GM12878 (cell line): ENCODE measurements around the gene NKAIN2. TPM values are rescaled to one million over a fixed set of nuclear protein-coding genes. Genes with fewer than 3 reads are reported as not detected.

Source experiments
- ATAC-seq: fragments of 200-7000 bp; cut with Tn5 transposase; 3 replicates; pipeline ENCODE4 v1.9.1; 2020; ENCODE audit warnings: mild to moderate bottlenecking, moderate library complexity
- BruUV-seq: library from RNA; stranded (reverse); fragments of 400-500 nt; replicated peaks from 2 replicates; lab custom pipeline; 2021; lab: Mats Ljungman, UMichigan
- CTCF ChIA-PET: fragments of 300-600 bp; sonication (Branson Sonifier 250); formaldehyde crosslinking; extraction: SDS; loops from one replicate; lab custom pipeline; 2021; ENCODE audit warnings: inconsistent platforms; lab: Yijun Ruan, JAX
- POLR2A ChIA-PET: fragments of 350-600 bp; formaldehyde crosslinking; extraction: SDS; loops from one replicate; lab custom pipeline; 2021; ENCODE audit warnings: inconsistent platforms; lab: Charles Lee
- RAD21 ChIA-PET: fragments of 300-600 bp; sonication (Branson Sonifier 250); formaldehyde crosslinking; loops from one replicate; lab custom pipeline; 2023; ENCODE audit warnings: antibody characterized with exemption; ENCODE audit not compliant: unreplicated experiment; lab: Charles Lee
- SMC1A ChIA-PET: fragments of 300-600 bp; sonication (Branson Sonifier 250); formaldehyde crosslinking; loops from one replicate; lab custom pipeline; 2023; ENCODE audit not compliant: unreplicated experiment, uncharacterized antibody; lab: Charles Lee
- DNase-seq: peaks from one replicate; pipeline ENCODE4 v3.0.0-alpha.2; 2011; ENCODE audit warnings: low read depth, low spot score
- FAIRE-seq: peaks from 3 replicates; lab custom pipeline; 2011; peaks lifted over from hg19 to GRCh38; lab: Jason Lieb, UNC
- H2AFZ ChIP-seq: 2 replicates; pipeline ENCODE4 v1.6.0; 2011; ENCODE audit warnings: low read depth, low read length, control low read depth; ENCODE audit not compliant: control insufficient read depth
- H3K27ac ChIP-seq: 2 replicates; pipeline ENCODE4 v1.5.1; 2011; ENCODE audit warnings: control low read depth; ENCODE audit not compliant: control insufficient read depth, insufficient read depth
- H3K27me3 ChIP-seq, 2 experiments: replicated peaks in 1 of 2; 2 replicates each; pipeline versions ENCODE4 v1.6.0 to v1.6.1; 2011; ENCODE audit warnings: low read length in 1 of 2; ENCODE audit not compliant: control insufficient read depth in 2 of 2, insufficient read depth in 2 of 2
- H3K36me3 ChIP-seq, 2 experiments: 2 replicates each; pipeline ENCODE4 v1.5.1; 2011; ENCODE audit warnings: low read length in 1 of 2; ENCODE audit not compliant: control insufficient read depth in 2 of 2, insufficient read depth in 2 of 2
- H3K4me1 ChIP-seq: 2 replicates; pipeline ENCODE4 v1.6.1; 2011; ENCODE audit warnings: mild to moderate bottlenecking, low read length, moderate library complexity, mixed read lengths; ENCODE audit not compliant: control insufficient read depth, insufficient read depth
- H3K4me2 ChIP-seq: 2 replicates; pipeline ENCODE4 v1.6.0; 2011; ENCODE audit warnings: control low read depth; ENCODE audit not compliant: control insufficient read depth, insufficient read depth
- H3K4me3 ChIP-seq: fragments of 200-600 bp; sonication (generic); 2 replicates; pipeline ENCODE4 v1.5.1; 2016
- H3K79me2 ChIP-seq: 2 replicates; pipeline ENCODE4 v1.6.0; 2011; ENCODE audit warnings: low read length; ENCODE audit not compliant: control insufficient read depth, insufficient read depth
- H3K9ac ChIP-seq: 2 replicates; pipeline ENCODE4 v1.8.0; 2011; ENCODE audit warnings: low read length, control low read depth, mixed read lengths; ENCODE audit not compliant: control insufficient read depth, insufficient read depth
- H3K9me3 ChIP-seq: replicated peaks from 3 replicates; pipeline ENCODE4 v1.5.1; 2011; ENCODE audit warnings: mild to moderate bottlenecking, low read length; ENCODE audit not compliant: control insufficient read depth, insufficient read depth
- H4K20me1 ChIP-seq: 2 replicates; pipeline ENCODE4 v1.6.0; 2011; ENCODE audit not compliant: control insufficient read depth, insufficient read depth
- ASH2L ChIP-seq: fragments of 300-600, 200-600 bp; sonication (generic); IDR thresholded peaks from 2 replicates; pipeline ENCODE4 v1.6.1; 2017; ENCODE audit warnings: low read depth, mild to moderate bottlenecking, borderline replicate concordance
- CHD4 ChIP-seq: fragments of 200-600 bp; sonication (generic); IDR thresholded peaks from 2 replicates; pipeline ENCODE4 v1.6.1; 2016; ENCODE audit warnings: mild to moderate bottlenecking
- CREB1 ChIP-seq: IDR thresholded peaks from 2 replicates; pipeline ENCODE4 v1.6.1; 2012; ENCODE audit warnings: low read depth, mild to moderate bottlenecking, inconsistent platforms
- CREM ChIP-seq: IDR thresholded peaks from 2 replicates; pipeline ENCODE4 v1.6.1; 2014; ENCODE audit warnings: antibody characterized with exemption, low read depth
- FOS ChIP-seq: IDR thresholded peaks from 3 replicates; pipeline ENCODE4 v1.6.1; 2011; ENCODE audit warnings: borderline replicate concordance; ENCODE audit not compliant: insufficient read length; ENCODE audit errors: extremely low read depth
- HDGF ChIP-seq: fragments of 450-650 bp; IDR thresholded peaks from 2 replicates; pipeline ENCODE4 v1.6.1; 2016; ENCODE audit warnings: antibody characterized with exemption
- IKZF1 ChIP-seq: fragments of 450-650 bp; conservative IDR thresholded peaks from 2 replicates; pipeline ENCODE4 v1.6.1; 2017; ENCODE audit warnings: antibody characterized with exemption, mild to moderate bottlenecking
- JUND ChIP-seq: IDR thresholded peaks from 2 replicates; pipeline ENCODE4 v1.6.1; 2012; ENCODE audit warnings: low read depth, mild to moderate bottlenecking, low read length, improper control_type of control experiment, moderate library complexity
- NBN ChIP-seq: fragments of 450-650 bp; IDR thresholded peaks from 2 replicates; pipeline ENCODE4 v1.6.1; 2016
- NFIC ChIP-seq: IDR thresholded peaks from 2 replicates; pipeline ENCODE4 v1.6.1; 2012; ENCODE audit warnings: low read depth, mild to moderate bottlenecking, inconsistent platforms, low read length, moderate library complexity
- NFYA ChIP-seq: IDR thresholded peaks from 2 replicates; pipeline ENCODE4 v1.6.1; 2011; ENCODE audit warnings: low read depth, mild to moderate bottlenecking, low read length, improper control_type of control experiment, borderline replicate concordance
- PML ChIP-seq: IDR thresholded peaks from 2 replicates; pipeline ENCODE4 v1.6.1; 2012; ENCODE audit warnings: low read length, inconsistent platforms
- POLR2A ChIP-seq: IDR thresholded peaks from 2 replicates; pipeline ENCODE4 v1.6.1; 2011; ENCODE audit warnings: low read depth, mild to moderate bottlenecking, low read length
- POLR2AphosphoS2 ChIP-seq: IDR thresholded peaks from 2 replicates; pipeline ENCODE4 v1.6.1; 2011; ENCODE audit warnings: low read depth, mild to moderate bottlenecking, low read length, improper control_type of control experiment, moderate library complexity
- SIN3A ChIP-seq: IDR thresholded peaks from 2 replicates; pipeline ENCODE4 v1.6.1; 2012; ENCODE audit warnings: low read depth, low read length, improper control_type of control experiment
- YY1 ChIP-seq: IDR thresholded peaks from 2 replicates; pipeline ENCODE4 v1.6.1; 2011; ENCODE audit warnings: low read depth, mild to moderate bottlenecking, low read length
- WGBS: methylation state at CpG from one replicate; pipeline ENCODE4 v1.1.6; 2016; ENCODE audit warnings: low lambda C conversion rate; ENCODE audit not compliant: insufficient replicate concordance, insufficient coverage; ENCODE audit errors: missing lambda C conversion rate; 5-methylcytosine and 5-hydroxymethylcytosine counted together
- in situ Hi-C: fragments of 300-500 bp; cut with MboI; formaldehyde crosslinking; loops from 9 replicates; pipeline ENCODE4 v1.14.3; 2018; ENCODE audit warnings: mixed read lengths
- intact Hi-C: fragments of 100-400 bp; cut with micrococcal nuclease; formaldehyde crosslinking; loops from one replicate; pipeline ENCODE4 v1.14.2; 2022; ENCODE audit not compliant: unreplicated experiment
- polyA plus RNA-seq, 11 experiments: library from polyadenylated mRNA; depleted of rRNA in 4 of 11; unstranded in 6 of 11; stranded (reverse) in 5 of 11; fragments of >200 nt; fragmentation: Nextera tagmentation in 4 of 11; fragmentation: Illumina TruSeq in 1 of 11; extraction: Ambion mirVana in 4 of 11; extraction: Trizol in 1 of 11; gene quantifications; 1 replicate in 1 of 11; 2 replicates in 10 of 11; pipeline versions ENCODE4 v1.2.1 to v1.2.3, GENCODE V29; 2011 to 2016; ENCODE audit warnings: inconsistent platforms in 2 of 11, missing spikeins in 2 of 11, low read depth in 1 of 11
- total RNA-seq, 4 experiments: library from RNA; depleted of rRNA in 3 of 4; stranded (reverse); fragments of >200 nt in 3 of 4; fragmentation: Illumina TruSeq in 1 of 4; extraction: Trizol in 1 of 4; gene quantifications; 2 replicates each; pipeline versions ENCODE4 v1.2.1 to v1.2.3, GENCODE V29; 2013 to 2021
- TF ChIP-seq, protein P1 (sequence below): fragments of 450-650 bp; IDR thresholded peaks from 2 replicates; pipeline ENCODE4 v1.6.1; 2017; ENCODE audit warnings: mild to moderate bottlenecking, moderate library complexity
- TF ChIP-seq, protein P2 (sequence below): IDR thresholded peaks from 2 replicates; pipeline ENCODE4 v1.6.1; 2011; ENCODE audit warnings: mild to moderate bottlenecking, low read depth, low read length, moderate library complexity; ENCODE audit not compliant: insufficient replicate concordance
- TF ChIP-seq, protein P3 (sequence below): IDR thresholded peaks from 2 replicates; pipeline ENCODE4 v1.6.1; 2012; ENCODE audit warnings: low read length, inconsistent platforms

The NKAIN2 gene
- total and polyA plus RNA-seq, 10 of the 15 experiments (the other 5 are each of a cell fraction or from before 2014, with no cell fraction given): not detected

DNA sequence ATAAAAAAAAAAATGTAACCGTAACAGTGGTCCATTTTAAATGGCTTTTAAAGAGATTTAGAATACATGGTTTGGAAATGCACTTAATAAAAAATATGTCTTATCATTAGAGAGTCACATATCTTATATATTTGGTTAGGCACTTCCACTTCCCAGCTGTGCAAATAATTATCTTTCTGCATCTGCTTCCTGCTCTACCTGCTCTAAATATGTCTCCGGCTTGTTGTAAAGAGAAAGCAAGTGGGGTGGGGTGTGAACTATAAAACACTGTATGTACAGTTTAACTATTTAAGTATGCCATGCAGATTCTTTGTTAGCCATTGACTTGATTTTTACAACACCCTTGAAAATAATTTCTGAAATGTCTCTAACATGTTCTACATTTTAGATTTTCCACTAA, 106.3 kb downstream of the NKAIN2 start (continued):
- TF ChIP-seq, protein P1, sequence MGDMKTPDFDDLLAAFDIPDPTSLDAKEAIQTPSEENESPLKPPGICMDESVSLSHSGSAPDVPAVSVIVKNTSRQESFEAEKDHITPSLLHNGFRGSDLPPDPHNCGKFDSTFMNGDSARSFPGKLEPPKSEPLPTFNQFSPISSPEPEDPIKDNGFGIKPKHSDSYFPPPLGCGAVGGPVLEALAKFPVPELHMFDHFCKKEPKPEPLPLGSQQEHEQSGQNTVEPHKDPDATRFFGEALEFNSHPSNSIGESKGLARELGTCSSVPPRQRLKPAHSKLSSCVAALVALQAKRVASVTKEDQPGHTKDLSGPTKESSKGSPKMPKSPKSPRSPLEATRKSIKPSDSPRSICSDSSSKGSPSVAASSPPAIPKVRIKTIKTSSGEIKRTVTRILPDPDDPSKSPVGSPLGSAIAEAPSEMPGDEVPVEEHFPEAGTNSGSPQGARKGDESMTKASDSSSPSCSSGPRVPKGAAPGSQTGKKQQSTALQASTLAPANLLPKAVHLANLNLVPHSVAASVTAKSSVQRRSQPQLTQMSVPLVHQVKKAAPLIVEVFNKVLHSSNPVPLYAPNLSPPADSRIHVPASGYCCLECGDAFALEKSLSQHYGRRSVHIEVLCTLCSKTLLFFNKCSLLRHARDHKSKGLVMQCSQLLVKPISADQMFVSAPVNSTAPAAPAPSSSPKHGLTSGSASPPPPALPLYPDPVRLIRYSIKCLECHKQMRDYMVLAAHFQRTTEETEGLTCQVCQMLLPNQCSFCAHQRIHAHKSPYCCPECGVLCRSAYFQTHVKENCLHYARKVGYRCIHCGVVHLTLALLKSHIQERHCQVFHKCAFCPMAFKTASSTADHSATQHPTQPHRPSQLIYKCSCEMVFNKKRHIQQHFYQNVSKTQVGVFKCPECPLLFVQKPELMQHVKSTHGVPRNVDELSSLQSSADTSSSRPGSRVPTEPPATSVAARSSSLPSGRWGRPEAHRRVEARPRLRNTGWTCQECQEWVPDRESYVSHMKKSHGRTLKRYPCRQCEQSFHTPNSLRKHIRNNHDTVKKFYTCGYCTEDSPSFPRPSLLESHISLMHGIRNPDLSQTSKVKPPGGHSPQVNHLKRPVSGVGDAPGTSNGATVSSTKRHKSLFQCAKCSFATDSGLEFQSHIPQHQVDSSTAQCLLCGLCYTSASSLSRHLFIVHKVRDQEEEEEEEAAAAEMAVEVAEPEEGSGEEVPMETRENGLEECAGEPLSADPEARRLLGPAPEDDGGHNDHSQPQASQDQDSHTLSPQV: no peak
- TF ChIP-seq SIN3A: no peak

DNA sequence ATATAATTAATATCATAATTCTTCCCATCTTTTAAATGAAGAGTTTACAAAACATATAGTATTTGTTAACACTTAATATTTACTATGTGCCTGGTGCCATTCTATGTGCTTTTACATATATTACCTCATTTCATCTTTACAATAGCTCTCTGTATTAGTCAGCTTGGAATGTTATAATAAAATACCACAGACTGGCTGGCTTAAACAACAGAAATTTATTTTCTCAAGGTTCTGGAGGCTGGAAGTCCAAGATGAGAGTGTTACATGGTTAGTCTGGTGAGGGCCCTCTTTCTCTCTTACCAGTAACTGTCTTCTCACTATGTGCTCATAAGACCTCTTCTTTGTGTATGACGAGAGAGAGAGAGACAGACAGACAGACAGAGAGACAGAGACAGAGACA, 110.2 kb downstream of the NKAIN2 start:
- no peak for TF ChIP-seq JUND
- TF ChIP-seq CREM: no peak
- no peak for TF ChIP-seq CHD4
- no peak for TF ChIP-seq HDGF
- TF ChIP-seq, protein P2, sequence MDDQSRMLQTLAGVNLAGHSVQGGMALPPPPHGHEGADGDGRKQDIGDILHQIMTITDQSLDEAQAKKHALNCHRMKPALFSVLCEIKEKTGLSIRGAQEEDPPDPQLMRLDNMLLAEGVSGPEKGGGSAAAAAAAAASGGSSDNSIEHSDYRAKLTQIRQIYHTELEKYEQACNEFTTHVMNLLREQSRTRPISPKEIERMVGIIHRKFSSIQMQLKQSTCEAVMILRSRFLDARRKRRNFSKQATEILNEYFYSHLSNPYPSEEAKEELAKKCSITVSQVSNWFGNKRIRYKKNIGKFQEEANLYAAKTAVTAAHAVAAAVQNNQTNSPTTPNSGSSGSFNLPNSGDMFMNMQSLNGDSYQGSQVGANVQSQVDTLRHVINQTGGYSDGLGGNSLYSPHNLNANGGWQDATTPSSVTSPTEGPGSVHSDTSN: no peak
- no peak for TF ChIP-seq CREB1
- no peak for TF ChIP-seq YY1
- TF ChIP-seq FOS: no peak
- TF ChIP-seq, protein P3, sequence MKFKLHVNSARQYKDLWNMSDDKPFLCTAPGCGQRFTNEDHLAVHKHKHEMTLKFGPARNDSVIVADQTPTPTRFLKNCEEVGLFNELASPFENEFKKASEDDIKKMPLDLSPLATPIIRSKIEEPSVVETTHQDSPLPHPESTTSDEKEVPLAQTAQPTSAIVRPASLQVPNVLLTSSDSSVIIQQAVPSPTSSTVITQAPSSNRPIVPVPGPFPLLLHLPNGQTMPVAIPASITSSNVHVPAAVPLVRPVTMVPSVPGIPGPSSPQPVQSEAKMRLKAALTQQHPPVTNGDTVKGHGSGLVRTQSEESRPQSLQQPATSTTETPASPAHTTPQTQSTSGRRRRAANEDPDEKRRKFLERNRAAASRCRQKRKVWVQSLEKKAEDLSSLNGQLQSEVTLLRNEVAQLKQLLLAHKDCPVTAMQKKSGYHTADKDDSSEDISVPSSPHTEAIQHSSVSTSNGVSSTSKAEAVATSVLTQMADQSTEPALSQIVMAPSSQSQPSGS: no peak
- TF ChIP-seq POLR2A: no peak
- no peak for TF ChIP-seq PML
- TF ChIP-seq NFYA: no peak
- TF ChIP-seq NFIC: no peak
- no peak for TF ChIP-seq ASH2L
- no peak for TF ChIP-seq POLR2AphosphoS2
- TF ChIP-seq NBN: no peak
- TF ChIP-seq IKZF1: no peak
- ATAC-seq: no peak
- DNase-seq: no peak
- Histone ChIP-seq H3K4me3 (no peak overlapping the region), H3K27ac (no peak overlapping the region), H3K79me2 (no peaks in the 10 kb centered on the region), H2AFZ (no peak overlapping the region), H3K4me1 (no peaks in the 10 kb centered on the region), H3K4me2 (no peak overlapping the region), H3K36me3 (no peaks in the 10 kb centered on the region), H3K27me3 (no peaks in the 10 kb centered on the region), H3K9me3 (no peaks in the 10 kb centered on the region), H3K9ac (no peak overlapping the region), H4K20me1 (no peaks in the 10 kb centered on the region)
- 0% methylated on average over 1 of the region's 1 CpG for whole genome bisulfite sequencing
- ChIA-PET POLR2A (no interaction called here), SMC1A (no interaction called here), CTCF (no interaction called here), RAD21 (no interaction called here)
- intact Hi-C loops (no loop called here), in situ Hi-C loops (no loop called here)
- FAIRE-seq: no peak
- BruUV-seq: no TSS peak
